DMS53 treated with DMSO at 0.1 percent for 48 hours (cell line): ENCODE data around the gene RAB23.
"Not testable (repeated sequence)": the region's sequence is repeated elsewhere in the genome, so short reads cannot be mapped to it uniquely, and the experiment has no call there.

Experiments used
- DNase-seq: peaks from one replicate; lab custom pipeline; 2025; ENCODE audit not compliant: unreplicated experiment; lab: John Stamatoyannopoulos, UW

The RAB23 gene

GRCh38 chr6:57243526-57243925, 21.4 kb upstream of the RAB23 start:
- not testable (repeated sequence) for DNase-seq

- DNase-seq, result peak; percentile 65
These were observed 20.4 kb upstream of the RAB23 start for GRCh38 chr6:57242505-57242904.

DNA sequence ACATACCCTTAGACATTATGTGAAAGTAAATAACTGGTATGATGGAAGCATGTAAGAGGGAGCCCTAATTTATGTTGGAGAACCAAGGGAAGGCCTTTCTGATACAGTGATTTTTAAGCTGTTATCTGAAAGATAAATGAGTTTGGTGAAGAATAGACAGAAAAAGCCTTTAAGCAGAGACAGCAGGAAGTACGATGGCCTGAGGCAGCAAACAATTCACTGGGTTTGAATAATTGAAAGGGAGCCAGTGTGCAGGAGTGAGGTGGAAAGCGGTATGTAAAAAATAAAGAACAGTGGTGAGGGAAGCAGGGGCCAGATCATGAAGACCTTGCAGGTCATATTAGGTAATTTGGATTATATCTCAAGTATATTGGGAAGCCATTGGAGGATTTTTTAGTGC, 4.1 kb upstream of the RAB23 start:
- DNase-seq, result no peak

GRCh38 chr6:57224769-57225515, 2.8 kb upstream of the RAB23 start:
- no peak for DNase-seq

- no peak for DNase-seq
These were observed 603 bp upstream of the RAB23 start for GRCh38 chr6:57222743-57223077.

- DNase-seq, result peak; percentile 8
These were observed 744 bp downstream of the RAB23 start for GRCh38 chr6:57221191-57221935.

DNA sequence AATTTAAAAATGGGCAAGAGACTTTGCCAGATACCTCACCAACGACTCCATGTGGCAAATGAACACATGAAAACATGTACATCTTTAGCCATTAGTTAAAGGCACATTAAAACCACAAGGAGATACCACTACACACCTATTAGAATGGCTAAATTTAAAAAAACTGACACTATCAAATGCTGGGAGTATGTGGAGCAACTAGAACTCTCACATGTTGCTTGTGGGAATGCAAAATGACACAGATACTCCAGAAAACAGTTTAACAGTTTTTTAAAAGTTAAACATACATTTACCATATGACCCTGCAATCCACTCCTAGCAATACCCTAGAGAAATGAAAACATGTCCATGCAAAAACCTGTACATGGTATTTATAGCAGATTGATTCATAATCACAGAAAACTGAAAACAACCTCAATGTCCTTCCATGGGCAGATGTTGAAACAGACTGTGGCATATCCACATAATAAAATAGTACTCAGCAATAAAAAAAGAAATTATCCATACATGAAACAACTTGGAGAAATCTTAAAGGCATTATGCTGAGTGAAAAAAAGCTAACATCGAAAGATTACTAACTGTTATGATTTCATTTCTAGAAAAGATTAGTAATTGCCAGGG, 1.9 kb downstream of the RAB23 start:
- no peak for DNase-seq

GRCh38 chr6:57217270-57217669, 4.8 kb downstream of the RAB23 start:
- DNase-seq, result no peak

DNA sequence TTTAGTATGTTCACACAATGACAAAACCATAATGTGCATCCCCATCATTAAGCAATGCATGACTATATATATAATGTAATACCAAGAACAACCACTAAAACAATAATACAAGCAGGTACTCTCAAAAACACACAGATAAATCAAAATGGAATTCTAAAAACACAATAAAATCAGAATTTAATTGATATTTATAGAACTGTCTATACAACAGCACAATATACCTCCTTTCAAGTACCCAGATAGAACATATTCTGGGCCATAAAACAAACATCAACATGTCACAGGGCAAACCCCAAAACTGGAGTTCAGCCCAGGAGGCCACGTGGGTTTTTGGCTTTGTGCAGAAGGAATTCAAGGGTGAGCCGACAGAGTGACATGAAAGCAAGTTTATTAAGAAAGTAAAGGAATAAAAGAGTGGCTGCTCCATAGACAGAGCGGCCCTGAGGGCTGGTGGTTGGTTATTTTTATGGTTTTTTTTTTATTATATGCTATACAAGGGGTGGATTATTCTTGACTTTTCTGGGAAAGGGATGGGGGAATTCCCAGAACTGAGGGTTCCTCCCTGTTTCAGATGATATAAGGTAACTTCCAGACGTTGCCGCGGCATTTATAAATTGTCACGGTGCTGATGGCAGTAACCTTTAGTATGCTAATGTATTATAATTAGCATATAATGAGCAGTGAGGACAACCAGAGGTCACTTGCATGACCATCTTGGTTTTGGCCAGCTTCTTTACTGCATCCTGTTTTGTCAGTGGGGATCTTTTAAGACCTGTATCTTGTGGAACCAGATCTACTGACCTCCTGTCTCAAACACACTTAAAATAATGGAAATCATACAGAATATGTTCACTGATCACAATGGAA, 5.6 kb downstream of the RAB23 start:
- DNase-seq, result no peak

DNA sequence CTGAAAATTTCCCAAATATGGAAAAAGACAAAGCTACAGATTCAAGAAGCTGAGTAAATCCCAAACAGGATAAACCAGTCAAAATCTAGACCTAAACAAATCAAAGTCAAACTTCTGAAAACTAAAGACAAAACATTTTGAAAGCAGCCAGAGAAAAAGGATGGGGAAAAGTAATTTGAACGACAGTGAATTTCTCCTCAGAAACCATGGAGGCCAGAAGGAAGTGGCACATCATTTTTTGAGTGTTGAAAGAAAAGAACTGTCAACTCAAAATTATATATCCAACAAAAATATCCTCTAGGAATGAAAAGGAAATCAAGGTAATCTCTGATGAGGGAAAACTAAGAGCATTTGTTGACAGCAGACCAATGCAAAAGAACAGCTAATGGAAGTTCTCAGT, 6.8 kb downstream of the RAB23 start:
- DNase-seq, result no peak

DNA sequence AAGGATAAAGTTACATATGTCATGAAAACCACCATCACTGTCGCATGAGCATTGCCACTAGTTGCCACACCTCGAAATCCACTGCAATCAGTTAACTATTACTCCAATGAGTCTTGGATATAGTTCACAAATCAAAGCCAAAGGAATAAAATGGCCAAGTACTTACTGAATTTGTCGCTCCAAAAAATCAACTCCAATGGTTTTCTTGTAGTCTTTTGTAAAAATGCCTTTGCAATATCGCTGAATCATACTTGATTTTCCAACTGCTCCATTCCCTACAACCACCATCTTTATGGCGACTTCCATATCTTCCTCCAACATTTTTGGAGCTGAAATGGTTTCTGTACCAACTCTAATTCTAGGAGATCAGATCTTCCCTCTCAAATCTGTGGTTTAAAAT, 12.0 kb downstream of the RAB23 start:
- DNase-seq, result no peak

DNA sequence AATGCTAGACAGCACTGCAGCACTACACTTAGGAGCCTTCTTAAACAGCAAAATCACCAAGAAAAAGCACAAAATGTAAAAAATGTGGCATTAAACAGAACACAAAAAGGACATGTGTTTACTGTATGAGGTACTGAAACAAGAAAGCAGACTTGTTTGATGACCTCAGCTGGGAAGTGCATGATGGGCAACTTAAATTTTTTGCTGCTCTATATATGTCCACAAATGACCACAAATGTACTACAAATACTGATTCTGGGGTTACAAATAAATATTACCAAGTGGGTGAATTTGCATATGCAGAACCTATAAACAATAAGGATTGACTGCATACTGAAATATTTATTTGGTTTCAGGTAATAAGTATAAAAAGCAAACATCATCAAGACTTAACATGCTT, 13.1 kb downstream of the RAB23 start:
- DNase-seq, result no peak

- no peak for DNase-seq
These were observed 14.2 kb downstream of the RAB23 start for GRCh38 chr6:57207872-57208271.

DNA sequence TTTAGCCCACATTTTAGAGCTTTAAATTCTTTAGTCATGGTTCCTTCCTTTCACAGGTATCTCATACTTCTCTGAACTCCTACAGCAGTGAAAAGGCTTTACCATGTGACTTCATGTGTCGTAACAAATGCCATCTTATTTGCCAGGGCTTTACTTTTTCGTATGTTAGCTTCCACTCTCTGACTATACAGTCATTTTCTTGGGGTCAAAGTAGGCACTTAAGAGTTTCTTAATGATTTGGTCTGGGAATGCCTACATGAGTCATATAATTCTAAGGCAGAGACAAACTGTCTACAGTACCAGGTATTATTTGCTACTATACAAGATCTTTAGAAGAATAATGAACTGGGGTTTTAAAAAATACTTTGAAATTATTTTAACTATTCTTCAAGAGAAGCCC, 15.0 kb downstream of the RAB23 start:
- DNase-seq, result no peak

GRCh38 chr6:57205550-57206328, 16.4 kb downstream of the RAB23 start:
- DNase-seq, result no peak

DNA sequence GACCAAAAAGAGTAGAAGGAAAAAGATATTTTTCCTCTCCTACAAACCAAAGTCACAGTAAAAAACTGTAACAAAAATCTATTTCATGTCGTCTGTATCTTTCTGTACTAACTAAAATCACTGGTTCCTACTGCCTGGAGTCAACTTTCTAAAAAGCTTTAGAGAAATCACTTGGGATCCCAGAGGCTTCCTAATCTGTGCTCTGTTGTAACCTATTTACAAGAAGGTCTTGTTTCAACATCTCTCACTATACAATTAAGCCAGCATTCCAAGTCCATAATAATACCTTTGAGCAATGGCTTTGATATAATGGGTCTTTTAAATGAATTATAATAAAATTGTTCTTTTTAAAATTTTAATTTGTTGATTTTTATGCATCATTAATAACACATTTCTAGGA, 20.4 kb downstream of the RAB23 start:
- no peak for DNase-seq

- peak; percentile 3 for DNase-seq
These were observed 23.0 kb downstream of the RAB23 start for GRCh38 chr6:57198926-57199636.

DNA sequence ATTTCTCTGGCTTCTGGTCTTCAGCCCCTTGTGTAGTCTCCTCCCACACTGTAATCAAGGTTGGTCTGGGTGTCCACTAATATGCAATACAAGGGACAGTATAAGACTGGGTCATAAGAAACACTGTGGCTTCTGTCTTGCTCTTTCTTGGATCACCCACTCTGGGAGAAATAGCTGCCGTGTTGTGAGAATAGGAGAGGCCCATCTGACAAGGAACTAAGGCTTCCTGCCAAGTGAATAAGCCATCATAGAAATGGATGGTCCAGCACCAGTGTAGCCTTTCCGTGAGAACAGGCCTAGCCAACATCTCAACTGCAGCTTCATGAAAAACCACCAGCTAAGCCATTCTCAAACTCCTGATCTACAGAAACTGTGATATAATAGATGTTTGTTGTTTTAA, 26.6 kb downstream of the RAB23 start:
- no peak for DNase-seq

GRCh38 chr6:57193177-57193576, 28.9 kb downstream of the RAB23 start:
- no peak for DNase-seq

DNA sequence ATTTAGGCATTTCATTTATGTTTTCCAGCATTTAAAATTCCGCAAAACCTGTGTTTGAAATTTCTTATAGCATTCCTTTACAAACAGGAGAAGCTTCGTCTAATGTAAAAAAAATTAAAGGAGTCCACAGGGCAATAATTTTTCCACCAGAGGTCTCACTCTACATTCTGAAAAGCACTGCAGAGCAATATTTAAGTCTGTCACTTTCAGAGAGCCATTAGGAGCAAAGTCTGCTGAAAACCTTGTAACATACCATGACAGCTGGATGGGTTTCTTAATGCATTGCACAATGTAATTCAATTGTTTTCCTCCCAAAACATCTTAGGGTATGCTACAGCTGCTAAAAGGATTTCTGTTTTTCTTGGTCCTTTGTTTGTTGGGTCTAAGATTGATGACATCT, 32.0 kb downstream of the RAB23 start:
- peak; percentile 6 for DNase-seq
